NCI-H1436 treated with DMSO at 0.1 percent for 48 hours (cell line): ENCODE results near the gene BLOC1S4.
"Not testable (repeated sequence)": the region's sequence is repeated elsewhere in the genome, so short reads cannot be mapped to it uniquely, and the experiment has no call there.

ENCODE experiments used
- DNase-seq: peaks from one replicate; lab custom pipeline; 2025; lab: John Stamatoyannopoulos, UW

Gene BLOC1S4, protein sequence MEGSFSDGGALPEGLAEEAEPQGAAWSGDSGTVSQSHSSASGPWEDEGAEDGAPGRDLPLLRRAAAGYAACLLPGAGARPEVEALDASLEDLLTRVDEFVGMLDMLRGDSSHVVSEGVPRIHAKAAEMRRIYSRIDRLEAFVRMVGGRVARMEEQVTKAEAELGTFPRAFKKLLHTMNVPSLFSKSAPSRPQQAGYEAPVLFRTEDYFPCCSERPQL

DNA sequence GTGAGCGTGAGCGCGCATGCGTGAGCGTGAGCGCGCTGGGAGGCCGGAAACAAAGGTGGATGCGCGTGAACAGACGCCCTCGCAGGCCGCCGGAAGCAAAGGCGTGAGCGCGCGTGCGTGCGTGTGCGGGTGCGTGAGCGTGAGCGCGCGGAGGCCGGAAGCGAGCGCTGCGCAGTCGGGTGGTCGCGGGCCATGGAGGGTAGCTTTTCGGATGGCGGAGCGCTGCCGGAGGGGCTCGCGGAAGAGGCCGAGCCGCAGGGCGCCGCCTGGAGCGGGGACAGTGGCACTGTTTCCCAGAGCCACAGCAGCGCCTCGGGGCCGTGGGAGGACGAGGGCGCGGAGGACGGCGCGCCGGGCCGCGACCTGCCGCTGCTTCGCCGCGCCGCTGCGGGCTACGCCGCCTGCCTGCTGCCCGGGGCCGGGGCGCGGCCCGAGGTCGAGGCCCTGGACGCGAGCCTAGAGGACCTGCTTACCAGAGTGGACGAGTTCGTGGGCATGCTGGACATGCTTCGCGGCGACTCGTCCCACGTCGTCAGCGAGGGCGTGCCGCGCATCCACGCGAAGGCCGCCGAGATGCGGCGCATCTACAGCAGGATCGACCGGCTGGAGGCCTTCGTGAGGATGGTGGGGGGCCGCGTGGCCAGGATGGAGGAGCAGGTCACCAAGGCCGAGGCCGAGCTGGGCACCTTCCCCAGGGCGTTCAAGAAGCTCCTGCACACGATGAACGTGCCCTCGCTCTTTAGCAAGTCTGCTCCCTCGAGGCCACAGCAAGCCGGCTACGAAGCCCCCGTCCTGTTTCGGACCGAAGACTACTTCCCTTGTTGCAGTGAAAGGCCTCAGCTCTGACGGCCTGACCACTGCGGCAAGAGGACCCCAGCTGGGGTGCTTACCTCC is at the start of gene BLOC1S4:
BLOC1S4 (plus strand) TSS at position 157 of the 894 bp plus-strand sequence; CDS start at position 193, 36 bp downstream.
- no peak for DNase-seq

DNA sequence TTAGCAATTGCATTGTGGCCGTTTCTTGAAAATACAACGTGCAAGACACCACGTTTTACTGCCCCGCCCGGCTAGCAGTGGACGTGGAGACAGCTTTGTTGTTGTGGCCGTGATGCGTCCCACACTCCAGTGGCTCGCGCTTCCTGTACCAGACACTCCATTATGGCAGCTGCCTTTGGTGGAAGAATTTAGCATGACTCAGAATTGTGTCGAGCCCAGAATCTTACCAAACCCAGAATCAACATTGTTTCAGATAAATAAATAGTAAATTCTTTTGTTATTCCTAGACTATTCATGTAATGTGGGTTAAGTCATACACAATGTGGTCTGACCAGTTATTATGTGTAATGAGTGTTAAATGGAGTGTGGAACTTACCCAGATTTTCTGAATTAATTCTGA is 47.6 kb upstream of the BLOC1S4 start:
- no peak for DNase-seq

DNA sequence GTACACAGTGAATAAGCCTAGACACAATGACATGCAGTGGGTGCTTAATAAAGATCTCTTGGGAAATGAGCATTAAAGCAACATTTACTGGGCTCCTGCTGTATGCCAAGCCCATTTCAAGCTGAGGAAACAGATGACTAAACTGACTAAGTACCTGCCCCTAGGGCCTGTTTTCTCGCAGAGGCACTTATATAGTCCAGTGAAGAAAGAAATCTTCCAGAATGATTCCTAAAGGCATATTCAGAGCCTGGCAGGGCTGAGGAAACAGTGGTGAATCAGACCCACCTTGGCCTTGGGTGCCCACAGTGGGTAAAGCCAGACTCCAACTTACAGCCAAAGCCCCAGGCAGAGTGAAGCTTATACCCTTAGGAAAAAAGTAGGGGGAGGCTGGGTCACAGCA is 44.3 kb upstream of the BLOC1S4 start:
- DNase-seq, result no peak

DNA sequence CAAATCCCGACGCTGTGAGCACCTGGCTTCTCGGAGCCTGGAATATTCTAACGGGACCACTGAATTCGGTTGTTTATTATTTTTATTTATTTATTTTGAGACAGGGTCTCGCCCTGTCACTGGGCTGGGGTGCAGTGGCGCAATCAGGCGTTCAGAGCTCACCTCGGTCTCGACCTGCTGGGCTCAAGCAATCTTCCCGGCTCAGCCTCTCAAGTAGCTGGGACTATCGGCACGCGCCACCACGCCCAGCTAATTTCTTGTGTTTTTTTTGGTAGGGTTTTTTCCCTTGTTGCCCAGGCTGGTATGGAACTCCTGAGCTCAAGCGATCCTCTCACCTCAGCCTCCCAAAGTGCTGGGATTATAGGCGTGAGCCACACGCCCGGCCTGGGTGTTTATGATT is 43.8 kb upstream of the BLOC1S4 start:
- no peak for DNase-seq

DNA sequence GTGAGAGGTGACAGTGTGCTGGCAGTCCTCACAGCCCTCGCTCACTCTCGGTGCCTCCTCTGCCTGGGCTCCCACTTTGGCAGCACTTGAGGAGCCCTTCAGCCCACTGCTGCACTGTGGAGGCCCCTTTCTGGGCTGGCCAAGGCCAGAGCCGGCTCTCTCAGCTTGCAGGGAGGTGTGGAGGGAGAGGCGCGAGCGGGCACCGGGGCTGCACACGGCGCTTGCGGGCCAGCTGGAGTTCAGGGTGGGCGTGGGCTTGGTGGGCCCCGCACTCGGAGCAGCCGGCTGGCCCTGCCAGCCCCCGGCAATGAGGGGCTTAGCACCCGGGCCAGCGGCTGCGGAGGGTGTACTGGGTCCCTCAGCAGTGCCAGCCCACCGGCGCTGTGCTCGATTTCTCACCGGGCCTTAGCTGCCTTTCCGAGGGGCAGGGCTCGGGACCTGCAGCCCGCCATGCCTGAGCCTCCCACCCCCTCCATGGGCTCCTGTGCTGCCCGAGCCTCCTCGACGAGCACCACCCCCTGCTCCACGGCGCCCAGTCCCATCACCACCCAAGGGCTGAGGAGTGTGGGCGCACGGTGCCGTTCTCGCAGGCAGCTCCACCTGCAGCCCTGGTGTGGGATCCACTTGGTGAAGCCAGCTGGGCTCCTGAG is 43.3 kb upstream of the BLOC1S4 start:
- DNase-seq, result not testable (repeated sequence)

DNA sequence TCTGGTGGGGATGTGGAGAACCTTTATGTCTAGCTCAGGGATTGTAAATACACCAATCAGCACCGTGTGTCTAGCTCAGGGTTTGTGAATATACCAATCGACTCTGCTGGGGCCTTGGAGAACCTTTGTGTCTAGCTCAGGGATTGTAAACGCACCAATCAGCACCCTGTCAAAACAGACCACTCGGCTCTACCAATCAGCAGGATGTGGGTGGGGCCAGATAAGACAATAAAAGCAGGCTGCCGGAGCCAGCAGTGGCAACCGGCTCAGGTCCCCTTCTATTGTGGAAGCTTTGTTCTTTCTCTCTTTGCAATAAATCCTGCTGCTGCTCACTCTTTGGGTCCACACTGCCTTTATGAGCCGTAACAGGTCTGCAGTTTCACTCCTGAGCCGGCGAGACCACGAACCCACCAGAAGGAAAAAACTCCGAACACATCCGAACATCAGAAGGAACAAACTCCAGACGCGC is 42.7 kb upstream of the BLOC1S4 start:
- DNase-seq, result not testable (repeated sequence)

DNA sequence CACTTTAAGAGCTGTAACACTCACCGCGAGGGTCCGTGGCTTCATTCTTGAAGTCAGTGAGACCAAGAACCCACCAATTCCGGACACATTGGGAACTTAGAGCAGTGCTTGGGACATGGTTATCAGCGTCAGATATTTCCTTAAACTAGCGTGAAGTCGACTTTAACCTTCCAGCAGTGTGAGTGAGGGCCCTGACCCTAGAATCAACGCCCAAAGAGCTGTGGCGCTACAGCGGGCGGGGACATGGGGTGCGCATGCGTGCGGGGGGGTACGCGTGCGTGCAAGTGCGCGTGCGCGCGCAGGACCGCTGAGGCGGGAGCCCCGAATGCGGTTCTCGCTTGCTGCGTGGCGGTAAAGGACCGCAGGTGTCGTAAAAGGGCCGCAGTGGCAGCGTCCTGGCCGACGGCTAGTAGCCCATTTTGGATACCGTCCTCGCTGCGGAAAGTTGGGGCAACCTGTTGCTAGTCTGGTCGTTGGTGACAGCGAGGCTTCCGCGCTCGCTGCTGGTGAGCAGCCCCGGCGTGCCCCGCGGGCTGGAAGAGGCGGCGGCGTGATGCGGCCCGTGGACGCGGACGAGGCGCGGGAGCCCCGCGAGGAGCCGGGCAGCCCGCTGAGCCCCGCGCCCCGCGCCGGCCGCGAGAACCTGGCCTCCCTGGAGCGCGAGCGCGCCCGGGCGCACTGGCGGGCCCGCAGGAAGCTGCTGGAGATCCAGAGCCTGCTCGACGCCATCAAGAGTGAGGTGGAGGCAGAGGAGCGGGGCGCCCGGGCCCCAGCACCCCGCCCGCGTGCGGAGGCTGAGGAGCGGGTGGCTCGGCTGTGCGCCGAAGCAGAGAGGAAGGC is 42.1 kb upstream of the BLOC1S4 start:
- no peak for DNase-seq

DNA sequence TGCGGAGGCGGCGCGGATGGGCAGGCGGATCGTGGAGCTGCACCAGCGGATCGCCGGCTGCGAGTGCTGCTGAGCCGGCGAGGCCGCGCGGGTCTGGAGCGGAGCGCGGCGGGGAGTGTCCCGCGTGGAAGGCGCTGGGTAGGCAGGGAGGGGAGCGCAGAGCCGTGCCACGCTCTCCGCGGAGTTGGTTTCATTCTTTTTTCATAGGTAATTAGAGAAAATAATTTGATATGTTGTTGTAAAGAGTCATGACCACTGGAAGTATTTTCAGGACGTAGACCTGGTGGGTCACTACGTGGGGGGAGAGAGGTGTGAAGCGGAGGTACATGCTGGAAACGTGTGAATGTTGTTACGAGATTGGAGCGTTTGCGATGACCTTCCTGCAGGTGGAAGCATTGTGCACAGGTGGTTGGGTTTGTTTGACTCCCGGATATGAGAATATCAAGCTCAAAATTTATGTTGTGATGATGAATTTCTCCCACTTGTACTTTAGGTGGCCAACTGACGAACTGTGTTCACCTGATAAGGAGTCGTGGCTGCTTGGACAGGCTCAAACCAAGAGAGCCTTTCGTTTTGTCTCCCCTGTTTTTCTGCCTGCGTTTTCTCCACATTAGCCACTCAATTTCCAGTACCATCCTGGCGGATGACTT is 41.3 kb upstream of the BLOC1S4 start:
- DNase-seq, result no peak

DNA sequence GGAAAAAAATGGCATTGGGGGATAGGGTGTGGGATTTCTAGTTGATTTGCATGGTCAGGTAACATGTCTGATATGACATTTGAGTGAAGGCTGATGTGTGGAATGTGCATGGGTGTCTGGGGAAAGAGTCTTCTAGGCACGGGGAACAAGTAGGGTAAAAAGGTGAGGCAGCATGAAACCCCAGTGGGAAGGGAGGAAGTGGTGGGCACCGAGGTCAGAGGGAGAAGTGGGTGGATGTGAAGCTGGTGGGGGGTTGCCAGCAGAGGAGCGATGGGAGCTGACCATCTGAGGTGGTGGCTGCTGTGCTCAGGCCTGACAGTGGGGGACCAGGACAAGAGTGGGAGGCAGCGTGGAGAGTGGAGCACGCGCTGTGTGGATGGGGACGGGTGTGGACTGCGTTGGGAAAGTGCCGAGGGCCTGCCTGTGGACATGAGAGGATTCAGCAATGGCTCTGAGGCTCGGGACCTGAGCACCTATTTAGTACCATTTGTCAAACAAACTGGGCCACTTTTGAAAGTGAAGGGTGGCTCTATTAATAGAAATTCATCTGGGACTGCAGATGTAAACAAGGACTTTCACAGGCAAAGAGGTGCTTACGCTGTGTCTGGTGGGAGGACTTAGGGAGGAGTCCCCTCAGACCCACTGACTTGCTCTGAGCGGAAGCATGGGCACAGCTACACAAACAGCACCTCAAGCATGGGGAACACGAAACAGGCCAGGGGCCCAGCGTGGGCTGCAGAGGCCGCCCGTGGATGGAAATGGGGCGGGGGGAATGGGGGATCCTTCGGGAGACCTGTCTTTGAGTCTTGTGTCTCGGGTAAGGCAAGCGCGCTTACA is 39.0 kb upstream of the BLOC1S4 start:
- DNase-seq, result no peak

DNA sequence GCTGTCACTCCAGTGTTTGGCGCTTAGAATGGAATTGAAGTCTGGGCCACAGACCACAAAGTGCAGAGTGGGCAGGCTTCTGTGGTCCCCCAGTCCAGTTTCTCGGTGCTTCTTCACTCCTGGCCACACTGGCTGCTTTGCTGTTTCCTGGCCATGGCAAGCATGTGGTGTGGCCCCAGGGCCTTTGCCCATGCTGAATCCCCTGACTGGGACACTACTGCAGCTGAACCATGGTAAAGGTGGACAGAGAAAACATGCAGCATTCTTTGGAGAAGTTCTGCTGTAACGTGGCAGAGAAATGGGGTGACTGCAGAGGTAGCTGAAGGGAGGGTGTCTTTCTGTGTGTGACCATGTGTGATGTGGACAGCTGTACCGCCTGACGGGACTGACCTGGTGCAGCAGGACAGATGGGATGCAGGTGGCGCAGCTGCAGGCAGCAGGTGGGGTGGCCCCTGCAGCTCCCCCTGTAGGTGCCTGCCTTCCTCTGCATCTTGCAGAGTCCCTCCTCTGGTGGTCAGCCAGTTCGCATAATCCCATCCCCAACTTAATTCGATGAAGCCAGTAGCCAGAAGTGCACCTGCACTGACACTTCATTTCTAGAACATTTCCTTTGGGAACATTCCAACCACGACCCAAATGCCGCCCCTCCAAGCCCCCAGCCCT is 35.5 kb upstream of the BLOC1S4 start:
- DNase-seq, result no peak

DNA sequence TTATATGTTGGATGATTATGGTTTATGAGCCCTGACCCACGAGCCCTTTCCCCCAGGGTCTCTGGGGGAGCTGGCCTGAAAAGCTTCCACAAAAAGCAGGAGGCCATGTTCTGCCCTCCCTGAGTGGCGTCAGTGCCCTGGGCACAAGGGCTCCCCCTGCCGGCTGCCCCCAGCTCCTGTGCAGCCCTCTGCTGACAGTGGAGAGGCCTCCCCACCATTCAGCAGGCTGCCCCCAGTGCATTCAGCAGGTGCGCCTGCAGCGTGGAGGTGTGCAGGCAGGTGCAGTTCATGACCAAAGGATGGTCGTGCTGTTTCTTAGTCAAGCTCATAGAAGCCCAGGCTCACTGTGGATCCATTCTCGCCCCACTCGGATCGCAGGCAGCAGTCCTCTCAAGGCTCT is 34.8 kb upstream of the BLOC1S4 start:
- no peak for DNase-seq

DNA sequence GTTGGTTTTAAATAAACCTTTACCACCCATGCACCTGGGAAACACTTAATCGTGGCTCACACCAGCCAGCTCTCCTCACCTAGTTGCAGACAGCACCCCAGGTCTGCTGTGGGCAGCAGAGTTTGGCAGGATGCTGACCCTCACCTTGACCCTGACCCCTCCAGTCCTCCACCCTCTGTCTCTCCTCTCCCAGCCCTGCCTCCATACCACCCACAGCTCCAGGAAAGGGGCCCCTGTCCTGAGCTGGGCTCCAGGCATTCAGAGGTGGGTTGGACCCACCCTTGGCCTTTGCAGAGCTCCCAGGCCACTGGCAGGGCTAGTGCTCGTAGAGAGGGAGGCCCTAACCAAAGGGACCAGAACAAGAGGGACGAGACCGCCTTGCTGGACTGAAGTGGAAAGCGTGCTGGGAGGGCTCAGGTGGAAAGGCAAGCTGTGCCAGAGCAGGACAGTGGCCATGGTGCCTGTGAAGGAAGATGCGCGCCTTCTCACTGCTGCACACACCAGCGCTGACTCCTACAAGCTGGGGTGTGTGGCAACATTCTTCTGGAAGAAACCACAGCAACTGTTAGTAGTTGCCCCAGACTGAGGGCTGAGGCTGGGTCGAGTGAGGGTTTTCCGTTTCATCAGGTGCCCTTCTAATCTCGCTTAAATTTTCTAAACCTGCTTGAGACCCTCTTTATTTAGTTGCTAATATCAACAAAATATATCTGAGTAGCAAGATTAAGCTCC is 32.9 kb upstream of the BLOC1S4 start:
- DNase-seq, result no peak

DNA sequence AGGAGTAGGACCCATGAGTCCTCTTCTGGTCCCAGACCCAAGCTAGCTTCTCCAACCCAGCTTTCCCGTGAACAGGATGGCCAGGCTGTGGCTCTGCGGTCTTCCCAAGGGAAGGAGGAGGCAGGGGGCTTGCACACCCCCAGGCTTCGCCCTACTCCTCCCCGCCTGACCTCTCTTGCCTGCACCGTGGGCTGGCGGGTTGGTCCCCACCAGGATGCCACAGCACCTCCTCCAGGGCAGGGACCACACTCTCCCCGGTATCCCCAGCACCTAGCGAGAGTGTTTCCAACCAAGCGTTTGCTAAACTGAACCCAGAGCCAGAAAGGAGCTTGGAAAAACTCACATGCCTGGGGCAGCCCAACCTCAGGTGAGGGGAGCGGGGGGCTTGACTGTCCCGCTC is 31.3 kb upstream of the BLOC1S4 start:
- DNase-seq, result no peak

DNA sequence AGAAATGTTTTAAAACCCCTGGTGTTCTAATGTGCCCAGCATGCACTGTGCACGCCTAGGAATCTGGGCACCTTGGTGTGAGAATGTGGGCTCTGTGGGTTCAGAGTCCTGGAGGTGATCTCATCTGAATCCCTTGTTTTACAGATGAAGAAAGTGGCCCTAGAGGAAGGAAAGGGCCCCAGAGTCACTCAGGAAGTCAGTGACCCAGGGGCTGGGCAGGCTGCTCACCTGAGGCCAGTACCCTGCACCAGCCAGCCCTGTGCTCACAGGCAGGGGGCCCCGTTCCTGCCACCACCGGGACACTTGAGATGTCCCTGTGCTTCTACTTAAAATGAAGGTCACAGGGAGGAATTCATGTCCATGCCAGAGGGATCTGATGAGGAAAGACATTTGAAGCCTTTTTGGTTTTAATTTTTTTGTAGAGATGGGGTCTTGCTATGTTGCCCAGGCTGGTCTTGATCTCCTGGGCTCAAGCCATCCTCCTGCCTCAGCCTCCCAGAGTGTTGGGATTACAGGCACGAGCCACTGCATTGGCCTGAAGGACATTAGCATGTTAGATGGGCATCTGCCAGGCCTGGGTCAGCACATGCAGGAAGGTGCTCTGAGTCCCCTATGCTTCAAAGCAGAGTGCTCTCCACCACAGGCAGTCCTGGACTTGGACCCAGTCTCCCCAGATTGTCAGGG is 29.7 kb upstream of the BLOC1S4 start:
- DNase-seq, result no peak

DNA sequence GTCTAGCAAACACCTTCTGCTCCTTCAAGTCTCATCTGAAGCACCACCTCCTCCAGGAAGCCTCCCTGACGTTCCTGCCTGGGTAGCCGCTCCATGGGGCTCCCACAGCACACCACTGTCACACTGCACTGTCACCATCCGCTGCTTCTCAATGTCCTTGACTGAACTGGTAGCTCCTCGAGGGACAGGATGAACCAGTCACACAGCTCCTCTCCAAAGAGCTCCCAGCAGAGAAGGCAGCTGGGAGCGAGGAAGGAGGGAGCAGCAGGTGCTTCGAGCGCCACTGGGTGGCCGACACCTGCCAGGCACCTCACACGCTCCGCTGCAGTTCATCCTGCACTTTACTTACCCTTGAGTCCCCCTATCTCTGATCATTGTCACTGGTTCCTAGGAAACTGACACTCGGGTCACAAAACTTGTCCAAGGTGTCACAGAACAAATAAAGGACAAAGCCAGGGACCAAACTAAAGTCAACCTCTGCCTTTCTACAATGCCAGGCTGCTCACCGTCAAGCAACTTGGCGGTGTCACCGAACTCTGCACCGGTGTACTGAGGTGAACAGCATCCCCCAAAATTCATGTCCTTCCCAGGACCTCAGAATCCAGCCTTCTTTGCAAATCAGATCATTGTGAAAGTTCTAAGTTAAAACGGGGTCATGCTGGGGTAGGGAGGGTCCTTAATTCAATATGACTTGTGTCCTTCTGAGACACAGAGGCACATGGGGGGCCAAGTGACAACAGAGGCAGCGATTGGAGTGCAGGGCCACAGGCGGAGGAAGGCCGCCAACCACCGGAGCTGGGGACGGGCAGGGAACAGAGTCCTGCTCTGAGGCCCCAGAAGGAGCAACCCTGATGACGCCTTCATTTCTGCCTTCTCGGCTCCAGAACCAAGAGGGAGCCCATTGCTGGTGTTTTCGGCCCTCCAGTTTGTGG is 27.8 kb upstream of the BLOC1S4 start:
- DNase-seq, result no peak

DNA sequence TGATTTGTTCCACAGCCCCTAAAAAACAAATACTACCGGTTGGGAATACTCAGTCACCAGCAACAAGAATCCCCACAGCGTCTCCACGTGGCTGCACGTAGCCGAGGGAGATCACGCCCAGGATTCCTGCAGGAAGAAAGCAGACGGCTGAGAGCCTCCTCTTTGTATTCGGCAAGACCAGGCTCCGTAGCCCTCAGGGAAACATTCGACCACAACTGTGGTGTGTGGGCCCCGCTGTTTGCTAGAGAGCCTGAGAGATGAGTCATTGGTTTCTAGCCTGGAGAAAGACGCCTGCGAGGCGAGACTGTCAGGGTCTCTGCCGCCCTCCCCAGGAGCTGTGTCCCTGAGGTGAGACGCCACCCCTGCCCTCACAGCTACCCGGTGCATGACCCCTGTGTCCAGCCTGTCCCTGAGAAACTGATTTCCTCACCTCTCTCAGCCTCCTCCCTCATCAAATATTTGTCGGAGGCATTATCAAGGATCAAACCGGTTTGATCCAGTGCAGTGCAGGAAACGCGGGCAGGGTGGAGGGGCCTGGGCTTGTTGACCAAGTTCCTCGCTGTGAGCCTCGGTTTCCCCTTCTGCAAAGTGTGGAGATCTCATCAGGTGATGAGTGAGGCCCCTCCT is 27.0 kb upstream of the BLOC1S4 start:
- no peak for DNase-seq

DNA sequence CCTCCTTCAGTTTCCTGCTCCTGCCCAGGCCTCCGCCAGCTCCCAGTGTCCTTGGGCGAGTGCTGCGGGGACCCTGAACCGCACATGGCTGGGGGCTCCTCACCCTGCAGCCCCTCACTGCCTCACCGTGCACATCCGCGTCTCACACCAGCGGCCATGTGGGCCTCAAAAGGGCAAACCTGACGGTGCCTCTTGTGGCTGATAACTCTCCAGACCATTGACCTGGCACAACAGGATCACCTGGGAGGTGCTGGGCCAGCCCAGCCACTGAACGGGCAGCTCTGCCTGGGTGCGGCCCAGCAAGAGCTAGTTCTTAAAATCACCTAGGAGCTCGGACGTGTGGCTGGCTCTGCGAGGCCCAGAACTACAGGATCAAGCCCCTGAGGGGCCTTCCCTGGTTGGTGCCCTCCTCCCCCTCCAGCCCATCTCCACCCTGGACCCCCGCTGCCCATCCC is 26.4 kb upstream of the BLOC1S4 start:
- DNase-seq, result no peak
